DOHH2 (cell line): ENCODE data around the gene DENND6A.
"Not testable (repeated sequence)": the region's sequence is repeated elsewhere in the genome, so short reads cannot be mapped to it uniquely, and the experiment has no call there.

Experiments used
- H3F3A ChIP-seq: fragments of 200-600 bp; sonication (generic), shearing (Covaris generic); 2 replicates; pipeline ENCODE4 v1.6.0; 2016; ENCODE audit warnings: antibody characterized with exemption, mild to moderate bottlenecking; ENCODE audit not compliant: control insufficient read depth, insufficient read depth
- H3K27ac ChIP-seq: fragments of 200-600 bp; sonication (generic); 2 replicates; pipeline ENCODE4 v1.5.1; 2014; ENCODE audit warnings: low read depth, mild to moderate bottlenecking, low read length, moderate library complexity
- H3K27me3 ChIP-seq: fragments of 200-600 bp; sonication (generic); 2 replicates; pipeline ENCODE4 v1.6.1; 2014; ENCODE audit warnings: mild to moderate bottlenecking, low read length, mixed read lengths; ENCODE audit not compliant: control insufficient read depth
- H3K36me3 ChIP-seq: fragments of 200-600 bp; sonication (generic); 2 replicates; pipeline ENCODE4 v1.6.1; 2014; ENCODE audit warnings: mild to moderate bottlenecking, low read length, moderate library complexity, mixed read lengths; ENCODE audit not compliant: control insufficient read depth
- H3K4me1 ChIP-seq: fragments of 200-600 bp; sonication (generic); 2 replicates; pipeline ENCODE4 v1.6.1; 2014; ENCODE audit warnings: mild to moderate bottlenecking, low read length, mixed read lengths; ENCODE audit not compliant: control insufficient read depth
- H3K4me2 ChIP-seq: fragments of 200-600 bp; sonication (generic); 2 replicates; pipeline ENCODE4 v1.6.0; 2014; ENCODE audit warnings: mild to moderate bottlenecking, low read length, moderate library complexity
- H3K4me3 ChIP-seq: fragments of 200-600 bp; sonication (generic); 2 replicates; pipeline ENCODE4 v1.5.1; 2014; ENCODE audit warnings: mild to moderate bottlenecking, low read length, mixed read lengths
- H3K79me2 ChIP-seq: fragments of 200-600 bp; sonication (generic); 2 replicates; pipeline ENCODE4 v1.6.1; 2014; ENCODE audit warnings: mild to moderate bottlenecking, low read length, mixed read lengths; ENCODE audit not compliant: control insufficient read depth
- H3K9me2 ChIP-seq: fragments of 200-600 bp; sonication (generic); replicated peaks from 2 replicates; pipeline ENCODE4 v1.6.1; 2014; ENCODE audit warnings: mild to moderate bottlenecking, low read length, mixed read lengths; ENCODE audit not compliant: control insufficient read depth
- H3K9me3 ChIP-seq: fragments of 200-600 bp; sonication (generic); 2 replicates; pipeline ENCODE4 v1.6.1; 2014; ENCODE audit warnings: antibody characterized with exemption, low read length, mixed read lengths; ENCODE audit not compliant: control insufficient read depth, insufficient read depth
- H4K20me1 ChIP-seq: fragments of 200-600 bp; sonication (generic); 2 replicates; pipeline ENCODE4 v1.6.0; 2014; ENCODE audit warnings: low read depth, mild to moderate bottlenecking, antibody characterized with exemption, low read length, moderate library complexity; ENCODE audit not compliant: control insufficient read depth, insufficient read depth
- CTCF ChIP-seq: fragments of 200-600 bp; sonication (generic); IDR thresholded peaks from one replicate; pipeline ENCODE4 v1.5.1; 2014; ENCODE audit warnings: antibody characterized with exemption, mild to moderate bottlenecking, low read depth, low read length; ENCODE audit not compliant: poor library complexity, severe bottlenecking
- EZH2phosphoT487 ChIP-seq: fragments of 200-600 bp; sonication (generic); IDR thresholded peaks from 2 replicates; pipeline ENCODE4 v1.6.1; 2017; ENCODE audit warnings: borderline replicate concordance, mild to moderate bottlenecking, antibody characterized with exemption, low read length, moderate library complexity, mixed read lengths

Gene DENND6A

GRCh38 chr3:57622362-57622761 is 70.5 kb downstream of the DENND6A start:
- Histone ChIP-seq H3F3A (0 out of 2 replicates have a peak, but pooled peaks cover 2% of the 10 kb centered on the region), H3K4me2 (no peak overlapping the region), H3K9me3 (no peaks in the 10 kb centered on the region), H3K4me1 (no peaks in the 10 kb centered on the region), H3K36me3 (peaks cover 27% of the 10 kb centered on the region), H3K27me3 (no peaks in the 10 kb centered on the region), H3K4me3 (no peak overlapping the region), H3K9me2 (no peaks in the 10 kb centered on the region), H3K27ac (no peak overlapping the region), H4K20me1 (no peaks in the 10 kb centered on the region), H3K79me2 (no peaks in the 10 kb centered on the region)
- TF ChIP-seq CTCF: no peak
- no peak for TF ChIP-seq EZH2phosphoT487

GRCh38 chr3:57617739-57618138 is 75.1 kb downstream of the DENND6A start:
- Histone ChIP-seq H3K9me3 (no peaks in the 10 kb centered on the region), H3K4me3 (no peak overlapping the region), H3F3A (peaks cover 4% of the 10 kb centered on the region; the same call in 1 of the 2 replicates), H3K27ac (no peak overlapping the region), H3K36me3 (peaks cover under 1% of the 10 kb centered on the region; the same call in 1 of the 2 replicates), H3K9me2 (no peaks in the 10 kb centered on the region), H3K4me2 (no peak overlapping the region), H4K20me1 (no peaks in the 10 kb centered on the region), H3K27me3 (no peaks in the 10 kb centered on the region), H3K4me1 (no peaks in the 10 kb centered on the region), H3K79me2 (no peaks in the 10 kb centered on the region)
- no peak for TF ChIP-seq CTCF
- TF ChIP-seq EZH2phosphoT487: no peak

- Histone ChIP-seq H3K27ac (no peak overlapping the region), H3K4me2 (no peak overlapping the region)
These were observed 76.6 kb downstream of the DENND6A start for GRCh38 chr3:57616233-57616632.

GRCh38 chr3:57611870-57612269 is 81.0 kb downstream of the DENND6A start:
- H3K36me3 ChIP-seq, H3K9me3 ChIP-seq, H3K9me2 ChIP-seq, H3K27me3 ChIP-seq, H3K4me3 ChIP-seq, H3K79me2 ChIP-seq, H3F3A ChIP-seq, H3K4me1 ChIP-seq, H3K27ac ChIP-seq, H3K4me2 ChIP-seq, H4K20me1 ChIP-seq: not testable (repeated sequence)

More at GRCh38 chr3:57616233-57616632, 76.6 kb downstream of the DENND6A start:
- H3K9me2 ChIP-seq: no peaks in the 10 kb centered on the region
- H3K9me3 ChIP-seq: no peaks in the 10 kb centered on the region
- peaks cover 4% of the 10 kb centered on the region; the same call in 1 of the 2 replicates for H3F3A ChIP-seq
- H3K27me3 ChIP-seq: no peaks in the 10 kb centered on the region
- no peaks in the 10 kb centered on the region for H3K4me1 ChIP-seq
- H3K4me3 ChIP-seq: no peak overlapping the region
- no peaks in the 10 kb centered on the region for H4K20me1 ChIP-seq
- H3K36me3 ChIP-seq: no peaks in the 10 kb centered on the region
- TF ChIP-seq EZH2phosphoT487 (no peak), CTCF (no peak)
- no peaks in the 10 kb centered on the region for H3K79me2 ChIP-seq
